Activated CD8-positive, alpha-beta memory T cell treated with anti-CD3 and anti-CD28 coated beads, Interleukin-2, amount 50 U/mL, for 48 hours (primary cell): Measurements from ENCODE around the gene DENND1C.
"Not testable (repeated sequence)": the region's sequence is repeated elsewhere in the genome, so short reads cannot be mapped to it uniquely, and the experiment has no call there.

ENCODE experiments used
- DNase-seq: peaks from one replicate; pipeline ENCODE4 v3.0.0-alpha.2; 2020

DENND1C gene

DNA sequence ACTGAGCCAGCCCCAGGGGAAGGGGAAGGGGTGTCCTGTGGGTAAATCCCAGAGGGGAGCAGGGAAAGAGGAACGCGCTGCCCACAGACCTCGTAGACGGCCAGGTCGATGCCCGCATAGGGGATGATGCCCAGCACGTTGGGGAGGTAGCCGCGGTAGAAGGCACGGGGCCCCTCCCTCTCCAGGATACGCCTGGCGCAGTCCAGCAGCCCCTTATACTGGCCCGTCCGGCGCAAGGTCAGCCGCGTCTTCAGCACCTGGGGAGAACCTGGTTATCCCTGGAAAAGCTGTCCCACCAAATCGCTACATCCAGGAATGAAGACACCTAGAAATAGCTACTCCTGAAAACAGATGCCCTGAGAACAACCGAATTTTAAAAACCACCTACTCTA is 29.4 kb downstream of the DENND1C start:
- DNase-seq = no peak

- DNase-seq = no peak
Observed at GRCh38 chr19:6451583-6452222, 29.9 kb downstream of the DENND1C start.

- no peak for DNase-seq
Observed at GRCh38 chr19:6450166-6450565, 31.4 kb downstream of the DENND1C start.

- DNase-seq = no peak
Observed at GRCh38 chr19:6448045-6448444, 33.5 kb downstream of the DENND1C start.

DNA sequence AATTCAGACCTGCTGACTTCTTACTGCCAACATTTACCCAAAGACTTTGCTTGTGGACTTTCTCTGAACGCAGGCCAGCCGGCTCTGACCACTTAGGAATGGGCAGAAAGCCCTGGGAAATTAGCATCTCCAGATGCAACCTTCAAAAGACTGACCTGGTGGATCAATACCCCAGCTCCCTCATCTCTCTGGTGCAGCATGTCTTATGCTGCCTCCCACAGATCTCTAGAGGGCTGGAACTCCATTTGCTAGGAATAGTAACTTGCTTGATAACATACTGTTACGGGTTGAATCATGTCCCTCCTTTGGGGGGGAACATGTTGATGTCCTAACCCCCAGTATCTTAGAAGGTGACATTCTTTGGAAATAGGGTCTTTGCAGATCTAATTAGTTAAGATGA is 35.1 kb downstream of the DENND1C start:
- DNase-seq = no peak

GRCh38 chr19:6443986-6444385 is 37.6 kb downstream of the DENND1C start:
- no peak for DNase-seq

DNA sequence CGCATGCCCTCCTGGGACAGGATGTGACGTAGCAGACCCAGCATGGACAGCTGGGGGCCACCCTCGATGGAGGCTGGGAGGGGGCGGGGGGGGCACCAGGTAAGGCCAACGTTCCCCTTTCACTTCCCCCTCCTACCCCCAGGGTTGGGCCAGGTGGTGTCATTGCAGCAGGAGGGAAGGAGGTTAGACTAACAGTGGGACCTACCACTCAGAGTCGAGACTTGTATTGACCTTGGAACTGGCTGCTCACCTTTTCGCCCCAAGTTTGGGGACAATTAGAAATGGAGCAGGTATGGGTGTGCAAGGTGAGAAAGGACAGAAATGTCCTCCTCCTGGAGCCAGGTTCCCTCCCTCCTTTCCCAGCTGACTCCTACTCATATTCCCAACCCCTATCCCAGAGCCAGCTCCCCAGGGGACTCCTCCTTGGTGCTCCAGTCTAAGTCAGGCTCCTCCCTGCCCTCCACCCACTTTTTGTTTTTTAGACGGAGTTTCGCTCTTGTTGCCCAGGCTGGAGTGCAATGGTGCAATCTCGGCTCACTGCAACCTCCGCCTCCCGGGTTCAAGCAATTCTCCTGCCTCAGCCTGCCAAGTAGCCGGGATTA is 39.4 kb downstream of the DENND1C start:
- DNase-seq = no peak

- DNase-seq = no peak
Observed at GRCh38 chr19:6440905-6441304, 40.7 kb downstream of the DENND1C start.

DNA sequence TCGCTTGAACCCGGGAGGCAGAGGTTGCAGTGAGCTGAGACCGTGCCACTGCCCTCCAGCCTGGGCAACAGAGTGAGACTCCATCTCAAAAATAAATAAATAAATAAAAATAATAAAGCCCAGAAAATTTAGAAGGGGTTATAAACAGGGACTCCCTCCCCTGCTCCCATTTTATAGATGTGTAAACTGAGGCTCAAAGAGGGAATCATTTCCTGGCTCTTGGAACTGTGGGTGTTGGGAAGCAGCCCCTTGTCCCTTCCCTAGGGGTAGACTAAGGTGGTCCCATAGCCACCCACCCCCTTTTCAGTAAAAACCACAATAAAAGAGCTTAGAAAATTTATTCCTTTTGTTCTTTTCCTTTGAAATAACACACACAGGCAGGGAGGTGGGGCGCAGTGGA is 41.8 kb downstream of the DENND1C start:
- no peak for DNase-seq

- no peak for DNase-seq
Observed at GRCh38 chr19:6433663-6434062, 47.9 kb downstream of the DENND1C start, which contains the start of gene SLC25A41. Gene SLC25A41, minus strand, starts transcription at chr19:6433763. Its CDS starts 70 bp downstream, at chr19:6433693.

- DNase-seq = no peak
Observed at GRCh38 chr19:6433165-6433564, 48.4 kb downstream of the DENND1C start.

DNA sequence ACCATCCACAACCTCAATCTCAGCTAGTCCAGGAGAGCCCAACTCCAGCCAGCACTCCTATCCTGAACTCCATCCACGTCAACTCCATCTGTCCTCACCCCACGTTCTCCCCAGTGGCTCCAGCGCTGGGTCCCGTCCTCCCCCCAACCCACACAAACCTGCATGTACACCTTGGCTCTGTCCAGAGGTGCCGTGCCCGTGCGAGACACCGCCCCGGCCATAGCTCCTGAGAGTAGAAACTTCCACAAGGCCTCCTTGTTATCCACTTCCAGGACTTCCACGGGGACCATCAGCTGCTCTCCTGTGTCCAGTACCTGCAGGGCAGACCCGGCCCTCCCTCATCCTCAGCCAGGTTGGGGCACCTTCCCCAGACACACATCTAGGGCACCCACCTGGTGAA is 49.7 kb downstream of the DENND1C start:
- DNase-seq = no peak

- DNase-seq = no peak
Observed at GRCh38 chr19:6429419-6430221, 52.0 kb downstream of the DENND1C start.

GRCh38 chr19:6428692-6429418 is 52.7 kb downstream of the DENND1C start:
- not testable (repeated sequence) for DNase-seq

- peak; percentile 52 for DNase-seq
Observed at GRCh38 chr19:6427131-6427530, 54.5 kb downstream of the DENND1C start.

DNA sequence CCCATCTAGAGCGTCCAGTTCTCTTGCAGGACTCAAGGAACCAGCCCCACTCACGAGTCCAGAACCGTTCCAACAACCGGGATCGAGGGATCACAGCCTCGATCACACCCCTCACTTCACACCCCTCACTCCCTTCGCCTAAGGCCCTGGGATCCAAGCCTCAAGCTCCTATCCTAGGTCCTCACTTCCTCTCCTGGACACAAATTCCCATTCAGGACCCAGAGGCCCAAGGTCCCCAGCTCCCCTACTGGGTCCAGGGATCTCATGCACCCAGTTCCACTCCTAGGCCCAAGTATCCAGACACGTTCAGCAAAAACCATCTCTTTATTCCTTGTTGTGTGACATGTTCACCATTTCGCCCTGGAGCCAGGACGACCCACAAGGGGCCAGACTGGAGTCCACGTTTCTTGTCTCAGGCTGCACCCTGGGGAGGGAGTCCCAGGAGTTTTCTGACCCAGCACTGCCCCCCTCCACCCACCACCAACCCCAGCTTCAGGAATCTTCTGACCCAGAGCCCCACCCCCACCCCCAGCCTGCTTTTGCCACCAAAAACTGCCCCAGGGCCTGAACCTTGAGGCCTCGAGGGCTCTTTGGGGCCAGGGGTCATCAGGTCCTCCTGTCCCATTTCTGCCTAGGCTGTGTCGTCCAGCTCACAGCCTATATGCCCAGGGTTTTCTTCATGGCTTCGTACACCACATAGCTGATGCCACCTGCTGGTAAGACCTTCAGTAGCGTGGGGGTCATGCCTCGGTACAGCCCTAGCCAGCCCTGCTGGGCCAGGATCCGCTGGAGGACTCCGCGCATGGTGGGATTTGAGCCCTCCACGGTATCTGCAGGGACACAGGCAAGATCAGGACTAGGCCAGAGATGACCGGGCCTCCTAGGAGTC is 55.6 kb downstream of the DENND1C start:
- peak; percentile 54 for DNase-seq

GRCh38 chr19:6424939-6425731 is 56.5 kb downstream of the DENND1C start:
- DNase-seq = peak; percentile 97

DNA sequence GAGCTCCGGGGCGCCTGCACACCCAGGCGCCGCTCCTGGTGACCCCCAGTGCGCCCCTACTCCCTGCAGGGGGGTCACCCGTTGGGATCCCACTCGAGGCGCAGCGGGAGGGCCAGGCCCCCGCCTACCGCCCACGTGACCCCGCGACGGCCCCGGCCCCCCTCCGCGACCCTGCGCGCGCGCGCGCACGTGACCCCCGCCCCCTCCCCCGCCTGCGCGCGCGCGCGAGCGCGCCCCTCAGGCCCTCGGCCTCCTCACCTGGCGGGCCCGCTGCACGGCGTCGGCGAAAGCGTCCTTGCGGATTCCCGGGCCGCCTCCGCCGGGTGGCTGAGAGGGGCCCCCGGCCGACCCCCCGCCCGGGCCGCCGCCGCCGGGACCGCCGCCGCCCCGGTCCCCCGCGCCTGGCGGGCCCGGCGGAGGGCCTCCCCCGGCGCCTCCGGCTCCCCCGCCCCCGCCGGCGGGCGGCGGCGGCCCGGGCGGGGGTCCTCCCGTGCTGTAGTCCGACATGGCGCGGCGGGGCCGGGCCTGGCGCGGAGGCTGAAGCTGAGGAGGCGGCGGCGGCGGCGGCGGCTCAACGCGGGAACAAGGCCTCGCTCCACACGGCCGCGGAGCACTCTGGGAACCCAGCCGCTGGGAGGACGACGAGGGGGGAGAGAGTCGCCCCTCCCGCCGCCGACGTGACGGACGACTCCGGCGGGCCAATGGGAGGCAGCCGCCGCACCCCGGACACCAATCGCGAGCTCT is 57.2 kb downstream of the DENND1C start, which contains the start of gene KHSRP:
Gene KHSRP (minus strand): TSS at position 617 of the 744 bp plus-strand sequence. CDS start 110 bp downstream, at position 507.
- DNase-seq = peak; percentile 70

DNA sequence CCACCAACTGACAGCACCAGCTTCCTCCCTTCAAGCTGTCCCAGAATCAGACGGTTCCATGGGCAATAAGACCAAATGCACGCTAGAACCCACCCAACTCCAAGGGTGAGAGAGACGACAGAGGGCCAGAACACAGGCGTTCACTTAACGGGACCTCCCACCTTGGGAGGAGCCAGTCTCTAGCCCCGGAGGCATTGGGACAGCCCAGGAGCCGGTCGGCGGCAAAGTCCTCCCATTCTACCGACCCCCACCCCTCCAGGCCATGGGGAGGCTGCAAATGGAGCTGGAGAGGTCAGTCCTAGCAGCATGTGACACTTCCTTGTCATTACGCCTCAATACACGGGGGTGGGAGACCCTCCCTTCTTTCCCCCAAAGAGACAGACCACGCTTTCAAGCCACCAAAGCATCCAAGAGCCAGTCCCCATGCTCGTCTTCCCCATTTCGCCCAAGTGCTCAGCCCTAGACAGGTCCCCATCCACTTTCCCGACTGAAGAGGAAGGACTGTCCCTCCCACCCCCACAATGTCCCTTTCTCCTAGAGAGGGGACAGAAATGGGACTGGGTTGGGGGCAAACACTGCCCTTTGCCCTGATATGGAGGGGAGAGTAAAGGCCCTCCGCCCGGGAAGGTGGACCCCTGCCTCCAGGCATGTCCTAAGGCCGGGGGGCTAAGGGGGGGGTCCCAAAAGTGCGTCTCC is 57.9 kb downstream of the DENND1C start:
- DNase-seq = peak; percentile 71
